ENCODE results near the gene MPP1. TPM values are rescaled to one million over a fixed set of nuclear protein-coding genes. Genes with fewer than 3 reads are reported as not detected.

MPP1 gene
- total and polyA plus RNA-seq, 8 donors: 15.8 to 80.3 (median 24.5) TPM

- 15% methylated on average over 9 of the region's 9 CpGs for WGBS, 2 donors
- H3K36me3 ChIP-seq: no peaks in the 10 kb centered on the region
- ATAC-seq (peak; percentile 79 to 86 (median 83)), DNase-seq (peak in 5 of 6 donors; percentile 65 to 75 (median 72)), FAIRE-seq (no peak)
- no peaks in the 10 kb centered on the region for H3K27me3 ChIP-seq
- peak overlapping the region in 2 of 4 donors; percentile 35 to 48 for H3K27ac ChIP-seq
- H3K4me1 ChIP-seq: peaks cover 0 to 25% (median 10%) of the 10 kb centered on the region in 3 donors
- no peaks in the 10 kb centered on the region for H3K9me3 ChIP-seq
- TF ChIP-seq, protein P1, sequence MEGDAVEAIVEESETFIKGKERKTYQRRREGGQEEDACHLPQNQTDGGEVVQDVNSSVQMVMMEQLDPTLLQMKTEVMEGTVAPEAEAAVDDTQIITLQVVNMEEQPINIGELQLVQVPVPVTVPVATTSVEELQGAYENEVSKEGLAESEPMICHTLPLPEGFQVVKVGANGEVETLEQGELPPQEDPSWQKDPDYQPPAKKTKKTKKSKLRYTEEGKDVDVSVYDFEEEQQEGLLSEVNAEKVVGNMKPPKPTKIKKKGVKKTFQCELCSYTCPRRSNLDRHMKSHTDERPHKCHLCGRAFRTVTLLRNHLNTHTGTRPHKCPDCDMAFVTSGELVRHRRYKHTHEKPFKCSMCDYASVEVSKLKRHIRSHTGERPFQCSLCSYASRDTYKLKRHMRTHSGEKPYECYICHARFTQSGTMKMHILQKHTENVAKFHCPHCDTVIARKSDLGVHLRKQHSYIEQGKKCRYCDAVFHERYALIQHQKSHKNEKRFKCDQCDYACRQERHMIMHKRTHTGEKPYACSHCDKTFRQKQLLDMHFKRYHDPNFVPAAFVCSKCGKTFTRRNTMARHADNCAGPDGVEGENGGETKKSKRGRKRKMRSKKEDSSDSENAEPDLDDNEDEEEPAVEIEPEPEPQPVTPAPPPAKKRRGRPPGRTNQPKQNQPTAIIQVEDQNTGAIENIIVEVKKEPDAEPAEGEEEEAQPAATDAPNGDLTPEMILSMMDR (IDR thresholded peaks at IDR 0.05): no peak
- intact Hi-C loops (cut with DNase I): no loop called here
- no peak overlapping the region for H3K4me3 ChIP-seq
Measured at GRCh38 chrX:154799556-154800348, 5.5 kb downstream of the MPP1 start.

DNA sequence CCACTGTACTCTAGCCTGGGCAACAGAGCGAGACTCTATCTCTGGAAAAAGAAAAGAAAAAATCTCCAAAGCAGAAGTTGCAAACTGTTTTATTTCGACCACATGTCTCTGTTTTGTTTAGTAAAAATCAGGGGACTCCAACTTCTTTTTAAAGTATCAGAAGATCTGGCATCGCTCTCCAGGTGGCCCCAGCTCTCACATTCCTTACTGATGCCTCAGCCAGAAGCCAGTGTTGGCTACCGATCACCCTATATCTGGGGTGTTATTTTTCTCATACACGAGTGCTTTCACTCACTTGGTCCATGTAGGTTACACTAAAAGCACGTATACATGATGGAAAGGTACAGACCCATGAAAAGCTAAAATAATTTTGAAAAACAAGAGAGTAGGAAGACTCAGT, 8.3 kb downstream of the MPP1 start:
- Histone ChIP-seq H3K9me3 (no peaks in the 10 kb centered on the region), H3K4me3 (no peak overlapping the region), H3K36me3 (no peaks in the 10 kb centered on the region), H3K27ac (no peak overlapping the region), H3K4me1 (peaks cover 0 to 32% (median 16%) of the 10 kb centered on the region in 3 donors), H3K27me3 (no peaks in the 10 kb centered on the region)
- ATAC-seq (no peak), FAIRE-seq (no peak), DNase-seq (no peak)
- TF ChIP-seq, protein P1 (IDR thresholded peaks at IDR 0.05): no peak
- intact Hi-C loops (cut with DNase I): no loop called here
- 58 to 65% methylated on average over 6 of the region's 6 CpGs for WGBS, 2 donors

GRCh38 chrX:154795016-154795415, 10.3 kb downstream of the MPP1 start:
- intact Hi-C loops (cut with DNase I): no loop called here
- Histone ChIP-seq H3K36me3 (no peaks in the 10 kb centered on the region), H3K27me3 (no peaks in the 10 kb centered on the region), H3K9me3 (no peaks in the 10 kb centered on the region), H3K4me1 (peaks cover 0 to 20% (median 7%) of the 10 kb centered on the region in 3 donors), H3K4me3 (no peak overlapping the region), H3K27ac (peak overlapping the region in 1 of 4 donors; percentile 16)
- FAIRE-seq: no peak
- ATAC-seq: no peak
- TF ChIP-seq, protein P1 (IDR thresholded peaks at IDR 0.05): no peak
- 64 to 92% methylated on average over 2 of the region's 2 CpGs for WGBS, 2 donors
- no peak for DNase-seq

DNA sequence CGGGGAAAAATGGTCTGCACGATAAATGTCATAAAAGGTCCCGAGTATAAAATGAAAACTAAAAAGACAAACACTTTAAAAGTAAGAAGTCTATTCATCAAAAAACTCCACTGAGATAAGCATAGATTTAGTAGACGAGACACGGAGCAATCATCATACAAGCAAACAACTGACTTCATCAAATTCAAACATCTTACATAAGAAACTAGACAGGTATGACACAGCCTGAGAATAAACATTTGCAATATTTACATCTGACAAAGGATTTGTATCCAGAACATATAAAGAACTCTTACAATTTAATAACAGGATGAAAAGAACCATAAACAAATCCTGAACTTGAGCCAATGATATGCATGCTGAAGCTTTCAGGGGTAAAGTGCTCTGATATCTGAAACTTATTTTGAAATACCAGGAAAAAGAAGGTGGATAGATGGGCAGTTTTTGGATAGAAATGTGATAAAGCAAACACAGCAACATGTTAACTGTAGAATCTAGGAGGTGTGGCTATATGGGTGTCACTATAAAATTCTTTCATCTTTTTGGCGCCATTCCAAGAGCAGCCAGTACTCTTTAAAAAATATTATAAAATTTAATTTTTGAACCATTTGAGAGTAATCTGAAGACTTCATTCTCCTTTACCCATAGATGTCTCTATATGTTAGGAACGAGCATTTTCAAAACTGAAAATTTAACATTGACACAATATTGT, 12.0 kb downstream of the MPP1 start:
- FAIRE-seq (peak; percentile 65), DNase-seq (no peak), ATAC-seq (peak in 1 of 4 donors; percentile 27)
- peaks cover 0 to 7% (median 7%) of the 10 kb centered on the region in 3 donors for H3K4me1 ChIP-seq
- no peaks in the 10 kb centered on the region for H3K9me3 ChIP-seq
- H3K36me3 ChIP-seq: no peaks in the 10 kb centered on the region
- intact Hi-C loops (cut with DNase I): no loop called here
- H3K27me3 ChIP-seq: no peaks in the 10 kb centered on the region
- H3K27ac ChIP-seq: no peak overlapping the region
- H3K4me3 ChIP-seq: no peak overlapping the region
- TF ChIP-seq, protein P1 (IDR thresholded peaks at IDR 0.05): no peak
- 55 to 57% methylated on average over 7 of the region's 7 CpGs for WGBS, 2 donors

Measured in pancreas (tissue), 10 donors.